Right hindlimb (tissue), 1 donor: ENCODE results near the gene HOXB6.
A peak's percentile ranks its signal among the peaks of the same experiment; 100 is the strongest.

Experiments used
- DNase-seq: peaks from one replicate; pipeline ENCODE4 v3.0.0-alpha.2; 2018

Gene HOXB6

GRCh38 chr17:48634493-48635208 lies 29.9 kb upstream of the HOXB6 start:
- peak; percentile 15 for DNase-seq

GRCh38 chr17:48633266-48633677 lies 28.5 kb upstream of the HOXB6 start:
- DNase-seq, result no peak

GRCh38 chr17:48632579-48633265 lies 27.9 kb upstream of the HOXB6 start:
- DNase-seq, result no peak

GRCh38 chr17:48631693-48632578 lies 27.1 kb upstream of the HOXB6 start:
- DNase-seq, result no peak

GRCh38 chr17:48630925-48631692 lies 26.3 kb upstream of the HOXB6 start:
- DNase-seq, result no peak

GRCh38 chr17:48630009-48630924 lies 25.5 kb upstream of the HOXB6 start:
- DNase-seq, result no peak

- no peak for DNase-seq
Observed at GRCh38 chr17:48629411-48629759, 24.6 kb upstream of the HOXB6 start.

GRCh38 chr17:48628649-48629410 lies 24.0 kb upstream of the HOXB6 start:
- DNase-seq, result no peak

- DNase-seq, result no peak
Observed at GRCh38 chr17:48627623-48628521, 23.1 kb upstream of the HOXB6 start.

- no peak for DNase-seq
Observed at GRCh38 chr17:48627118-48627597, 22.4 kb upstream of the HOXB6 start.

GRCh38 chr17:48626245-48627117 lies 21.7 kb upstream of the HOXB6 start, which contains the start of gene HOXB9:
Gene HOXB9 (minus strand): TSS chr17:48626358. CDS start chr17:48626269, 89 bp downstream.
- DNase-seq, result no peak

GRCh38 chr17:48625495-48626244 lies 20.9 kb upstream of the HOXB6 start:
- DNase-seq, result no peak

- no peak for DNase-seq
Observed at GRCh38 chr17:48624544-48625494, 20.0 kb upstream of the HOXB6 start.

- no peak for DNase-seq
Observed at GRCh38 chr17:48624118-48624517, 19.3 kb upstream of the HOXB6 start.

- no peak for DNase-seq
Observed at GRCh38 chr17:48623583-48623982, 18.8 kb upstream of the HOXB6 start.

GRCh38 chr17:48622857-48623256 lies 18.1 kb upstream of the HOXB6 start:
- DNase-seq, result no peak
